PC-3 (cell line): ENCODE data around the gene PLEKHH2.

Experiments used
- EZH2 ChIP-seq: fragments of 300-600 bp; sonication (generic); IDR thresholded peaks from one replicate; pipeline ENCODE4 v1.6.1; 2017; ENCODE audit warnings: antibody characterized with exemption, mild to moderate bottlenecking, low read length; ENCODE audit not compliant: unreplicated experiment
- TF ChIP-seq, protein P1 (sequence below): fragments of 300-600 bp; sonication (generic); conservative IDR thresholded peaks from 2 replicates; pipeline ENCODE4 v1.5.1; 2017; ENCODE audit warnings: antibody characterized with exemption, low read depth, mild to moderate bottlenecking, low read length

DNA sequence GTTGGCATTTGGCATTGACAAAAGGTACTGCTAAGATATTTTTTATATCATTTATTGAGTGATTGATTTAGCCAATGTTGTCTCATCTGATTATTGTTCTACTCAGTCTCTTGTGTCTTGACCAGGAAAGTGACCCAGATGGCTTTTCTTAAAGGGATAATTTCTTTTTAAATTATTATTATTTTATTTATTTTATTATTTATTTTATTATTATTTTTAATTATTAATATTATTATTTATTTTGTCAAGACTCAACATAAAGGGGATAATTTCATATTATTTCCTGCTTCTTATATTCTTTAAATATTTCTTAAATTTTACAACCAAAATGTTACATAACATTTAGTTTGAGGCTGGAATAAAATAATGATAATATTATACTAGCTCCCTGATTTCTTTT lies 163.8 kb downstream of the PLEKHH2 start:
- TF ChIP-seq, protein P1, sequence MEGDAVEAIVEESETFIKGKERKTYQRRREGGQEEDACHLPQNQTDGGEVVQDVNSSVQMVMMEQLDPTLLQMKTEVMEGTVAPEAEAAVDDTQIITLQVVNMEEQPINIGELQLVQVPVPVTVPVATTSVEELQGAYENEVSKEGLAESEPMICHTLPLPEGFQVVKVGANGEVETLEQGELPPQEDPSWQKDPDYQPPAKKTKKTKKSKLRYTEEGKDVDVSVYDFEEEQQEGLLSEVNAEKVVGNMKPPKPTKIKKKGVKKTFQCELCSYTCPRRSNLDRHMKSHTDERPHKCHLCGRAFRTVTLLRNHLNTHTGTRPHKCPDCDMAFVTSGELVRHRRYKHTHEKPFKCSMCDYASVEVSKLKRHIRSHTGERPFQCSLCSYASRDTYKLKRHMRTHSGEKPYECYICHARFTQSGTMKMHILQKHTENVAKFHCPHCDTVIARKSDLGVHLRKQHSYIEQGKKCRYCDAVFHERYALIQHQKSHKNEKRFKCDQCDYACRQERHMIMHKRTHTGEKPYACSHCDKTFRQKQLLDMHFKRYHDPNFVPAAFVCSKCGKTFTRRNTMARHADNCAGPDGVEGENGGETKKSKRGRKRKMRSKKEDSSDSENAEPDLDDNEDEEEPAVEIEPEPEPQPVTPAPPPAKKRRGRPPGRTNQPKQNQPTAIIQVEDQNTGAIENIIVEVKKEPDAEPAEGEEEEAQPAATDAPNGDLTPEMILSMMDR, result no peak
- no peak for TF ChIP-seq EZH2
